ENCODE measurements around the gene MPIG6B.

MPIG6B gene

GRCh38 chr6:31749301-31750036 lies 26.3 kb downstream of the MPIG6B start:
- H4K20me1 ChIP-seq = no peaks in the 10 kb centered on the region
- H3K9ac ChIP-seq = no peak overlapping the region
- H3K36me3 ChIP-seq = peaks cover 70% of the 10 kb centered on the region
- H3K9me3 ChIP-seq = no peaks in the 10 kb centered on the region
- peaks cover 8% of the 10 kb centered on the region for H3K4me1 ChIP-seq
- H3K4me3 ChIP-seq = no peak overlapping the region
- H3K27ac ChIP-seq = no peak overlapping the region
- H3K4me2 ChIP-seq = no peak overlapping the region
- H3K27me3 ChIP-seq = no peaks in the 10 kb centered on the region
- no peak for TF ChIP-seq Cebpa-rat (IDR thresholded peaks at IDR 0.05)

GRCh38 chr6:31750411-31751022 lies 27.3 kb downstream of the MPIG6B start:
- H3K27me3 ChIP-seq = no peaks in the 10 kb centered on the region
- H3K9me3 ChIP-seq = no peaks in the 10 kb centered on the region
- no peak for TF ChIP-seq Cebpa-rat (IDR thresholded peaks at IDR 0.05)
- no peak overlapping the region for H3K4me3 ChIP-seq
- H3K9ac ChIP-seq = no peak overlapping the region
- no peak overlapping the region for H3K4me2 ChIP-seq
- H3K27ac ChIP-seq = no peak overlapping the region
- peaks cover 63% of the 10 kb centered on the region for H3K36me3 ChIP-seq
- no peaks in the 10 kb centered on the region for H4K20me1 ChIP-seq
- no peaks in the 10 kb centered on the region for H3K4me1 ChIP-seq

GRCh38 chr6:31752739-31753319 lies 29.7 kb downstream of the MPIG6B start:
- Histone ChIP-seq H3K4me1 (no peaks in the 10 kb centered on the region), H4K20me1 (no peaks in the 10 kb centered on the region), H3K4me3 (no peak overlapping the region), H3K27ac (no peak overlapping the region), H3K27me3 (no peaks in the 10 kb centered on the region), H3K9ac (no peak overlapping the region), H3K9me3 (no peaks in the 10 kb centered on the region), H3K4me2 (no peak overlapping the region), H3K36me3 (peaks cover 46% of the 10 kb centered on the region)
- TF ChIP-seq Cebpa-rat (IDR thresholded peaks at IDR 0.05) = no peak

GRCh38 chr6:31758281-31758680 lies 35.1 kb downstream of the MPIG6B start:
- no peaks in the 10 kb centered on the region for H3K9me3 ChIP-seq
- no peak overlapping the region for H3K27ac ChIP-seq
- H3K4me2 ChIP-seq = no peak overlapping the region
- TF ChIP-seq Cebpa-rat (IDR thresholded peaks at IDR 0.05) = no peak
- H3K4me1 ChIP-seq = peaks cover 21% of the 10 kb centered on the region
- peaks cover 65% of the 10 kb centered on the region for H3K36me3 ChIP-seq
- H3K4me3 ChIP-seq = no peak overlapping the region
- no peaks in the 10 kb centered on the region for H4K20me1 ChIP-seq
- H3K9ac ChIP-seq = no peak overlapping the region
- H3K27me3 ChIP-seq = no peaks in the 10 kb centered on the region

GRCh38 chr6:31760790-31761189 lies 37.6 kb downstream of the MPIG6B start:
- no peaks in the 10 kb centered on the region for H4K20me1 ChIP-seq
- H3K9ac ChIP-seq = no peak overlapping the region
- no peak overlapping the region for H3K4me2 ChIP-seq
- H3K27me3 ChIP-seq = no peaks in the 10 kb centered on the region
- peaks cover 82% of the 10 kb centered on the region for H3K36me3 ChIP-seq
- peaks cover 23% of the 10 kb centered on the region for H3K4me1 ChIP-seq
- no peaks in the 10 kb centered on the region for H3K9me3 ChIP-seq
- no peak overlapping the region for H3K4me3 ChIP-seq
- H3K27ac ChIP-seq = no peak overlapping the region
- TF ChIP-seq Cebpa-rat (IDR thresholded peaks at IDR 0.05) = no peak

- H4K20me1 ChIP-seq = no peaks in the 10 kb centered on the region
- H3K27me3 ChIP-seq = no peaks in the 10 kb centered on the region
- TF ChIP-seq Cebpa-rat (IDR thresholded peaks at IDR 0.05) = no peak
- H3K9ac ChIP-seq = no peak overlapping the region
- peaks cover 88% of the 10 kb centered on the region for H3K36me3 ChIP-seq
- no peak overlapping the region for H3K27ac ChIP-seq
- H3K9me3 ChIP-seq = no peaks in the 10 kb centered on the region
- no peak overlapping the region for H3K4me2 ChIP-seq
- H3K4me3 ChIP-seq = no peak overlapping the region
- peaks cover 23% of the 10 kb centered on the region for H3K4me1 ChIP-seq
Observed at GRCh38 chr6:31761343-31761742, 38.2 kb downstream of the MPIG6B start.

GRCh38 chr6:31762356-31762755 lies 39.2 kb downstream of the MPIG6B start, which contains the start of gene SAPCD1:
Gene SAPCD1, plus strand, starts transcription at chr6:31762656. Its CDS starts 399 bp downstream, at chr6:31763055.
- no peak for TF ChIP-seq Cebpa-rat (IDR thresholded peaks at IDR 0.05)
- Histone ChIP-seq H3K4me3 (no peak within 1 kb of the TSS), H3K27me3 (no peaks in the 10 kb centered on the region), H3K4me1 (peaks cover 23% of the 10 kb centered on the region), H3K36me3 (peaks cover 87% of the 10 kb centered on the region), H3K4me2 (peak within 1 kb of the TSS; percentile 51), H3K27ac (peak within 1 kb of the TSS; percentile 31; the same call in 1 of the 2 replicates), H3K9me3 (no peaks in the 10 kb centered on the region), H4K20me1 (no peaks in the 10 kb centered on the region), H3K9ac (peak within 1 kb of the TSS; percentile 34; the same call in 1 of the 2 replicates)

GRCh38 chr6:31762878-31763618 lies 39.9 kb downstream of the MPIG6B start:
- peaks cover 23% of the 10 kb centered on the region for H3K4me1 ChIP-seq
- H3K27me3 ChIP-seq = no peaks in the 10 kb centered on the region
- peak overlapping the region; percentile 51 for H3K4me2 ChIP-seq
- no peaks in the 10 kb centered on the region for H3K9me3 ChIP-seq
- H3K9ac ChIP-seq = peak overlapping the region; percentile 34; the same call in 1 of the 2 replicates
- H3K4me3 ChIP-seq = no peak overlapping the region
- peak overlapping the region; percentile 31; the same call in 1 of the 2 replicates for H3K27ac ChIP-seq
- peaks cover 80% of the 10 kb centered on the region for H3K36me3 ChIP-seq
- H4K20me1 ChIP-seq = no peaks in the 10 kb centered on the region
- no peak for TF ChIP-seq Cebpa-rat (IDR thresholded peaks at IDR 0.05)

GRCh38 chr6:31763619-31763940 lies 40.4 kb downstream of the MPIG6B start:
- Histone ChIP-seq H3K36me3 (peaks cover 75% of the 10 kb centered on the region), H3K4me3 (no peak overlapping the region), H3K4me2 (no peak overlapping the region), H3K9me3 (no peaks in the 10 kb centered on the region), H3K9ac (peak overlapping the region; percentile 34; the same call in 1 of the 2 replicates), H4K20me1 (no peaks in the 10 kb centered on the region), H3K27me3 (no peaks in the 10 kb centered on the region), H3K4me1 (peaks cover 23% of the 10 kb centered on the region), H3K27ac (no peak overlapping the region)
- no peak for TF ChIP-seq Cebpa-rat (IDR thresholded peaks at IDR 0.05)
